ENCODE results near the gene ROR2. TPM values are rescaled to one million over a fixed set of nuclear protein-coding genes. Genes with fewer than 3 reads are reported as not detected.

The ROR2 gene
- total and polyA plus RNA-seq, 2 experiments from 2014 or later, result 8.1 to 18.8 TPM

DNA sequence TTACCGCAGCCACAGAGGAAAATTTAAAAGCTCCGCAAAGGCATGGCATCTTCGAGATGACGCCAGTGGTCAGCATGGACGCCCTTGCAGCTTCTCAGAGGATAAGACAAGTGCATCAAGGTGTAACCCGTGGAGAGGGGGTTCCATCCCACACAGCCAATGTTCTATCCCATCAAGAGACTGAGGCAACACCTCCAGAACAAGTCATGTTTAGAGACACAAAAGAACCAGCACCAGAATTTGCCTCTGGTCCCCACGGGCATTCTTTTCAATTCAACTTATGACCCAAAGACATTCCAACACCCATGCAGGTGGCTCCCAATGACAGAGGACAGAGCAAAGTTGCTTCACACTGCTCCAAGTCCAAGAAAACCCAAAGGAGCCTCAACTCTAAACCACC is 20.7 kb downstream of the ROR2 start (continued):
- TF ChIP-seq CTCF (conservative IDR thresholded peaks at IDR 0.05; ENCODE audit: low read depth in 2 of 2) (no peak), REST (IDR thresholded peaks at IDR 0.05; ENCODE audit: unreplicated experiment) (no peak)

- DNase-seq (ENCODE audit: low spot score) (peak; percentile 60), ATAC-seq (peak; percentile 92)
- H3F3A ChIP-seq (replicated peaks; ENCODE audit: low read depth), result no peaks in the 10 kb centered on the region
- H3K36me3 ChIP-seq (ENCODE audit: insufficient read depth), result peaks cover 5% of the 10 kb centered on the region; the same call in 1 of the 2 replicates
- no peak for TF ChIP-seq ZNF331 (CRISPR knock-in tag; IDR thresholded peaks at IDR 0.05; ENCODE audit: low read depth)
- peak in 1 of 2 experiments; percentile 21; a peak in 1 of 4 replicates for TF ChIP-seq CTCF (conservative IDR thresholded peaks at IDR 0.05; ENCODE audit: low read depth in 2 of 2)
- TF ChIP-seq POLR2AphosphoS5 (IDR thresholded peaks at IDR 0.05; ENCODE audit: low read depth), result no peak
- TF ChIP-seq CREB1 (CRISPR knock-in tag; IDR thresholded peaks at IDR 0.05; ENCODE audit: low read depth), result no peak
- H4K20me1 ChIP-seq (replicated peaks; ENCODE audit: insufficient read depth), result peaks cover 8% of the 10 kb centered on the region
- no peak overlapping the region for H3K4me3 ChIP-seq
- peaks cover 50% of the 10 kb centered on the region for H3K9me3 Mint-ChIP-seq
- H3K79me2 ChIP-seq (replicated peaks; ENCODE audit: insufficient read depth), result peaks cover 30% of the 10 kb centered on the region
- H3K9me2 ChIP-seq (ENCODE audit: insufficient read depth), result no peaks in the 10 kb centered on the region
- H3K4me1 ChIP-seq (ENCODE audit: insufficient read depth), result peaks cover 9% of the 10 kb centered on the region; the same call in 1 of the 2 replicates
- H3K27ac Mint-ChIP-seq, result no peak overlapping the region
- H3K36me3 Mint-ChIP-seq (ENCODE audit: low read depth), result peaks cover 43% of the 10 kb centered on the region
- peaks cover 11% of the 10 kb centered on the region for H3K4me1 Mint-ChIP-seq
- peaks cover 10% of the 10 kb centered on the region for H3K27me3 Mint-ChIP-seq (ENCODE audit: insufficient read depth, low read depth, poor library complexity)
- no peak overlapping the region for H2AFZ ChIP-seq
- H3K27me3 ChIP-seq (ENCODE audit: insufficient read depth), result no peaks in the 10 kb centered on the region
- no peak overlapping the region for H3K4me3 Mint-ChIP-seq
- no peak overlapping the region for H3K27ac ChIP-seq (ENCODE audit: low read depth)
- H3K4me2 ChIP-seq, result peak overlapping the region; percentile 26; the same call in 1 of the 2 replicates
Measured at GRCh38 chr9:91927922-91928510, 22.0 kb downstream of the ROR2 start.

Data from GM23338 (cell line).